Duodenal mucosa (tissue), 2 donors: ENCODE data around the gene MTIF2.
"Not testable (repeated sequence)": the region's sequence is repeated elsewhere in the genome, so short reads cannot be mapped to it uniquely, and the experiment has no call there.

ENCODE experiments used
- H3K27ac ChIP-seq: one replicate; pipeline ENCODE4 v1.7.0; 2013; ENCODE audit warnings: low read depth, low read length
- H3K27me3 ChIP-seq, 2 donors: one replicate each; pipeline ENCODE4 v1.7.0; 2013; ENCODE audit warnings: low read length in 2 of 2, control low read depth in 1 of 2; ENCODE audit not compliant: insufficient read depth in 2 of 2, control insufficient read depth in 1 of 2
- H3K36me3 ChIP-seq, 2 donors: one replicate each; pipeline ENCODE4 v1.7.0; 2013; ENCODE audit warnings: low read length in 2 of 2, control low read depth in 1 of 2; ENCODE audit not compliant: insufficient read depth in 2 of 2, control insufficient read depth in 1 of 2
- H3K4me1 ChIP-seq, 2 donors: one replicate each; pipeline ENCODE4 v1.7.0; 2013; ENCODE audit warnings: low read length in 2 of 2, control low read depth in 1 of 2; ENCODE audit not compliant: insufficient read depth in 2 of 2, control insufficient read depth in 1 of 2
- H3K4me3 ChIP-seq, 2 donors: one replicate each; pipeline ENCODE4 v1.7.0; 2013; ENCODE audit warnings: low read length in 2 of 2, low read depth in 1 of 2
- H3K9ac ChIP-seq, 2 donors: one replicate each; pipeline ENCODE4 v1.7.0; 2013; ENCODE audit warnings: low read length in 2 of 2, low read depth in 1 of 2
- H3K9me3 ChIP-seq, 2 donors: one replicate each; pipeline ENCODE4 v1.7.0; 2013; ENCODE audit warnings: low read length in 2 of 2, control low read depth in 1 of 2; ENCODE audit not compliant: control insufficient read depth in 1 of 2

Gene MTIF2

DNA sequence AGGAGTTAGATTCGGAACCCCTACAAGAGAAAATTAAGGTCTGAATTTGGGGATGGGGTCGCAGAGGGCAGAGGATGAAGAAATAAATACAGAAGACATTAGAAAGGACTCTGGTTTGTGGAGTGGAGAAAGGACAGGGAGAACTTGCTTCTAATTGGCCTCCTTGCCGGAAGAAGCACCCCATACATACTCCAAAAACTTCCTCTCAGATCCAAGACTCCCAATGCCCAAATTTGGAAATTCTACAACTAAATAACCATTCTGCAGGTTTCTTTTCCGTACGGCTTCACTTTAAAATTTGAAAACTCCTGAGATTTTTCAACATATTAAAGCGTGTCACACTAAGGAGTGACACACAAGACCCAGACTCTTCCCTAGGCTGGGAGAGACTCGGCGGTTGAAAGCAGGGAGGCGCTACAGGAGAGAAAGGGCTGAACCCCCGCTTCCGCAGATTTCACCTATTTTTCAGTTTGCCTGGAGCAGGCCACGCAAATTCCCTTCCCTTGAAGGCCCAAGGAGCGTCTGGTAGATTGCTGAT is 37.4 kb downstream of the MTIF2 start:
- peaks cover 22 to 29% of the 10 kb centered on the region in 2 donors for H3K36me3 ChIP-seq
- H3K27ac ChIP-seq: peak overlapping the region; percentile 88
- H3K27me3 ChIP-seq: no peaks in the 10 kb centered on the region
- peaks cover 22% of the 10 kb centered on the region in 2 donors for H3K4me1 ChIP-seq
- H3K4me3 ChIP-seq: peak overlapping the region; percentile 95 to 96
- H3K9me3 ChIP-seq: no peaks in the 10 kb centered on the region
- H3K9ac ChIP-seq: peak overlapping the region; percentile 91 to 99

- Histone ChIP-seq H3K4me3 (no peak overlapping the region), H3K9me3 (no peaks in the 10 kb centered on the region), H3K36me3 (peaks cover 18% of the 10 kb centered on the region in 2 donors), H3K9ac (no peak overlapping the region), H3K27me3 (no peaks in the 10 kb centered on the region), H3K27ac (no peak overlapping the region), H3K4me1 (peaks cover 22% of the 10 kb centered on the region in 2 donors)
Observed at GRCh38 chr2:55230551-55230950, 38.5 kb downstream of the MTIF2 start.

DNA sequence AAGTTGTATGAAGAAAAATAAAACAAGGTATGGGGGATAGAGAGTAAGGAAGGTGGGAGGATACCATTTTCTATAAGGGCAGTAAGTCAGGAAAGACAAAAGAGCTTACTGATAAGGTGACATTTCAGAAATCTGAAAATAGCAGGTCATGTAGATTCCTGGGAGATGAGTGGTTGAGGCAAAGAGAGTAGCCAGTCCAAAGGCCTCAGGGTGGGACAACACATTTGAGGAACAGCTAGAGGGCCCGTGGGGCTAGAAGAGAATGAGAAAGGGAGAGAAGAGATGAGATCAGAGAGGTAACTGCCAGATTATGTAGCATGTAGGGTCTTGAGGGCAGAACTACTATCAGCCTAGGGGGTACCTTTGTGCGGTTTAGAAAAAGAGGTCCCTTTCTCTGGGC is 39.8 kb downstream of the MTIF2 start:
- Histone ChIP-seq H3K27ac (no peak overlapping the region), H3K9ac (no peak overlapping the region), H3K27me3 (no peaks in the 10 kb centered on the region), H3K9me3 (no peaks in the 10 kb centered on the region), H3K36me3 (peaks cover 5% of the 10 kb centered on the region in 2 donors), H3K4me1 (peaks cover 18% of the 10 kb centered on the region in 2 donors), H3K4me3 (no peak overlapping the region)

DNA sequence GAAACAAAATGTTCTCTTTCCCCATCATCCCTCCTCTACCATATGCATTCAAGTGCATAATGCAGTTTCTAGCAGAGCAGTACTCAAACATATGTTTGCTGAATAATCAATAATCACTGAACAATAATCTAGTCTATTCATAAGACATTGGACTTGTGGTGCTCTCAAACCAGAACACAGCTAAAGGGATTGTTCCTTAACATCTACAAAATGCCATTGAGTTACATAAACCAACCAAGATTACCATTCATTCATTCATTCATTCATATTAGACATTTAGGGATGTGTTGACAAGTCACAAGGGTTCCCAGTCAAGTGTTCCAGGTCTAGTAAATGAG is 40.8 kb downstream of the MTIF2 start:
- Histone ChIP-seq H3K4me3 (no peak overlapping the region), H3K27ac (no peak overlapping the region), H3K4me1 (peaks cover 7 to 8% of the 10 kb centered on the region in 2 donors), H3K27me3 (no peaks in the 10 kb centered on the region), H3K9ac (no peak overlapping the region), H3K36me3 (no peaks in the 10 kb centered on the region), H3K9me3 (no peaks in the 10 kb centered on the region)

- H3K36me3 ChIP-seq, H3K4me3 ChIP-seq, H3K27me3 ChIP-seq, H3K9ac ChIP-seq, H3K9me3 ChIP-seq, H3K27ac ChIP-seq, H3K4me1 ChIP-seq: not testable (repeated sequence)
Observed at GRCh38 chr2:55227437-55228225, 41.4 kb downstream of the MTIF2 start.

DNA sequence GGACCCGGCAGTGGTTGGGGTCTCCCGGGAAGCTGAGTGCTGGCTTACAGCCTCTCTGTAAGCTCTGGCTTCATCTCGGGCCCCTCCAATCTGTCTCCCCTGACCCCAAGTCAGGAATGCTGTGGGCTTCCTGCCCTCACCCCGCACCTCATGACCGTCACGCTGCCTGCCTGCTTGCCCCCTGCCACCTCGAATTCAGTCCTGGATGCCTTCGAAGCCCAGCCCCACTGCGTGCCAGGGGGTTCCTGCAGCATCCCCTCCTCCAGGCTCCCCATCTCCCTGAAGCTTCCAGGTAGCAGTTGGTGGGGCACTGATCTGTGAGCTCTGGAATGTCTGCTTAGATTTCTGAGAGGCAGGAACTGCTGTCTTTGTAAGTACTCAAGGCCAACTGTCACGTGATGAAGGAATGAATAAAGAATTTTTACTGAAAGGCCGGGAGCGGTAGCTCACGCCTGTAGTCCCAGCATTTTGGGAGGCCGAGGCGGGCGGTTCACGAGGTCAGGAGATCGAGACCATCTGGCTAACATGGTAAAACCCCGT is 43.5 kb downstream of the MTIF2 start:
- Histone ChIP-seq H3K27ac (no peak overlapping the region), H3K36me3 (no peaks in the 10 kb centered on the region), H3K4me3 (no peak overlapping the region), H3K4me1 (peaks cover 0 to 4% of the 10 kb centered on the region in 2 donors), H3K9me3 (no peaks in the 10 kb centered on the region), H3K9ac (no peak overlapping the region), H3K27me3 (no peaks in the 10 kb centered on the region)

DNA sequence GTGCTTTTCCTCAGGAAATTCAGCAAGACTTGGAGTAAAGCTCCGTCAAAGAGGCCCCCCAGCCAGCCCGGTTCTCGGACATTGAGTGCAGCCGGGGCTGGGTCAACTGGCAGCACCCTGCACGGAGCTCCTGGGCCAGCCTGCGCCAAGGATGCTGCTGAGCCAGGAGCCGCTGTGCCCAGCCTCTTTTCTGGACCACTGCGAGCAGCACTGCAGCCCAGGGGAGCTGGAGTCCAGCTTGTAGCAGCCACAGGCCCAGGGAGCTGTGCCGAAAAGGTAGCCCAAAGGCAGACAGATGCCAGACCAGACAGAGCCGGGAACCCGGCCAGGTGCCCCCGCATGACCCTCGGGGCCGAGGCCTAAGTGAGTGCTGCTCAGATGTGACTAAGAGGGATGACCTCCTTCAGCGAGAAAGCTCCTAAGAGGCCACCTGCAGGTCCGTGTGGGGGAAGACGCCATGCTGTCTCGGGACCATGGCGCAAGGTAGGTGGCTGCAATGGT is 44.2 kb downstream of the MTIF2 start:
- no peaks in the 10 kb centered on the region for H3K36me3 ChIP-seq
- no peaks in the 10 kb centered on the region for H3K27me3 ChIP-seq
- no peak overlapping the region for H3K4me3 ChIP-seq
- no peak overlapping the region for H3K9ac ChIP-seq
- H3K4me1 ChIP-seq: peaks cover 0 to 4% of the 10 kb centered on the region in 2 donors
- H3K27ac ChIP-seq: no peak overlapping the region
- no peaks in the 10 kb centered on the region for H3K9me3 ChIP-seq

DNA sequence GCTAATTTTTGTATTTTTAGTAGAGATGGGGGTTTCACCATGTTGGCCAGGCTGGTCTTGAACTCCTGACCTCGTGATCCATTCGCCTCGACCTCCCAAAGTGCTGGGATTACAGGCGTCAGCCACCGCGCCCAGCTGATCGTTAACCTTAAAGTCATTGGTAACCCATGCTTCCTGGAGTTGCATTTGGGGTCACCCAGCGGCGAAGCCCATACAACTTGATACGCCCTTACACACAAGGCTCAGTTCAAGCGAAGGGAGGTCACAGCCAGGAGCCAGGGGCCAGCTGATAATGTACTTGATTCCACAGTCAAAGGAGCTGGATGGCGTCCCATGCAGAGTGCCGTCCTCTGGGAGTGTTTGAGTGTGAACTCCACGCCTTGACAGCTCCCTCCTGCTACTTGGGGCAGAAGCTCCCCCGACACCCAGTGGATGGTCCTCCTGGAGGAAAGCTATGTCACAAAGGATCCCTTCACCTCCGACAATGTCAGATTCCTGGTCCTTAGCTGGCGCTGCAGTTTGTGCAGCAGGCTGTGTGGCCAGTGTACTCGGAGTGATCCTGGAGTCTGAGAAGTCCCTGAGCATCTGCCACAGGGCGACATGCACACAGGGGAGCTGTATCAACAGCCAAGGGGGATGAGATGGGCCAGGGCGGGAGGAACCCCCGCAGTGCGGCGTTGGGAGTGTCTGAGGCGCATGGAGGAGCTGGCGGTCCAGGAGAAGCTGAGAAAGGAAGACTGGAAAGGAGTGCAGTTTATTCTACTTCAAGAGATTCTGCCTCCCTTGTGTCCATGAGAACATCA is 44.9 kb downstream of the MTIF2 start:
- Histone ChIP-seq H3K27me3 (no peaks in the 10 kb centered on the region), H3K36me3 (no peaks in the 10 kb centered on the region), H3K9ac (no peak overlapping the region), H3K9me3 (no peaks in the 10 kb centered on the region), H3K4me3 (peak overlapping the region in 1 of 2 donors; percentile 79), H3K27ac (no peak overlapping the region), H3K4me1 (peaks cover 0 to 4% of the 10 kb centered on the region in 2 donors)

DNA sequence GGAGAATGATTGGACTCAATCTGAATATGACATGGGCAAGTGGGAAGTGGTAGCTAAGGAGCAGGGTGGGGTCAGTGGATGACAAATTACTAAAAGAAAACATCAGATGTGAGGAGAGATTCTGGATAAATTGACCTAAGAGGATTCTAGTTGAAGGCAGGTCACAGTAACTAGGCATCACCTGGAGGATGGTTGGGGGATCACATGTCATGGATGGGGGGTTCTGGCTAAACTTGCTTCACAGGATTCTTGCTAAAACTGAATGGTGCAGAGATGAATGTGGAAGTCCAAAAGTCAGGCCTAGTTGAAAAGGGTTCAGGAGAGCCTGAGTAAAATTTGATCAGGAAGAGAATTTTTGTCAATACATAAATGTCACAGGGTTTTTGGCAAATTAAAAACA is 55.2 kb downstream of the MTIF2 start:
- H3K4me1 ChIP-seq: no peaks in the 10 kb centered on the region
- H3K4me3 ChIP-seq: no peak overlapping the region
- H3K9me3 ChIP-seq: no peaks in the 10 kb centered on the region
- H3K9ac ChIP-seq: no peak overlapping the region
- no peak overlapping the region for H3K27ac ChIP-seq
- H3K36me3 ChIP-seq: no peaks in the 10 kb centered on the region
- no peaks in the 10 kb centered on the region for H3K27me3 ChIP-seq

- Histone ChIP-seq H3K4me3 (no peak overlapping the region), H3K36me3 (peaks cover 0 to 1% of the 10 kb centered on the region in 2 donors), H3K27ac (no peak overlapping the region), H3K4me1 (no peaks in the 10 kb centered on the region), H3K9ac (no peak overlapping the region), H3K27me3 (no peaks in the 10 kb centered on the region), H3K9me3 (peaks cover 0 to 8% of the 10 kb centered on the region in 2 donors)
Observed at GRCh38 chr2:55204950-55205349, 64.1 kb downstream of the MTIF2 start.
